ENCODE results near the gene RTTN. TPM values are rescaled to one million over a fixed set of nuclear protein-coding genes. Genes with fewer than 3 reads are reported as not detected.

Gene RTTN
- total and polyA plus RNA-seq, 9 of the 15 experiments (the other 6 are each of a cell fraction or from before 2014, with no cell fraction given) = 3.1 to 18.3 (median 10.6) TPM

- Histone ChIP-seq H3K27ac (ENCODE audit: extremely low read depth, low read depth, low read length) (no peak overlapping the region), H3K36me3 (ENCODE audit: control insufficient read depth, insufficient read depth, low read length) (peaks cover 6% of the 10 kb centered on the region; the same call in 1 of the 3 replicates), H3K9ac (ENCODE audit: insufficient read depth in 1 of 2, low read depth in 2 of 2, low read length in 2 of 2) (no peak overlapping the region), H3K4me2 (ENCODE audit: insufficient read depth, low read length) (no peak overlapping the region), H3K9me3 (replicated peaks; ENCODE audit: control insufficient read depth, insufficient read depth, low read depth, low read length) (no peaks in the 10 kb centered on the region), H3K4me3 (no peak overlapping the region), H3K79me2 (ENCODE audit: control insufficient read depth, insufficient read depth, low read length) (no peaks in the 10 kb centered on the region), H2AFZ (ENCODE audit: low read depth, low read length) (no peak overlapping the region), H3K27me3 (ENCODE audit: control insufficient read depth in 2 of 2, insufficient read depth in 2 of 2, low read length in 2 of 2) (no peaks in the 10 kb centered on the region), H3K9me1 (ENCODE audit: control insufficient read depth, insufficient read depth, low read length) (no peaks in the 10 kb centered on the region), H3K4me1 (replicated peaks in 1 of 2; ENCODE audit: control insufficient read depth in 2 of 2, insufficient read depth in 2 of 2, low read length in 2 of 2) (no peaks in the 10 kb centered on the region), H4K20me1 (replicated peaks; ENCODE audit: control insufficient read depth, insufficient read depth, low read length) (no peaks in the 10 kb centered on the region)
- FAIRE-seq (no peak), DNase-seq (ENCODE audit: extremely low read depth in 1 of 4, low spot score in 3 of 4) (no peak), ATAC-seq (no peak)
- in situ Hi-C loops (cut with MboI) = no loop called here
- no TSS peak for BruUV-seq (replicated peaks)
- ChIA-PET CTCF (ENCODE audit: low intra/inter-chr PET ratio) (no interaction called here), POLR2A (no interaction called here)
- 54% methylated on average over 2 of the region's 2 CpGs for WGBS (ENCODE audit: insufficient coverage, low coverage, missing lambda C conversion rate)
- TF ChIP-seq SIN3A (IDR thresholded peaks at IDR 0.05; ENCODE audit: borderline replicate concordance in 2 of 2, control insufficient read depth in 1 of 2, low read depth in 2 of 2, low read length in 2 of 2) = no peak
- 0 out of 2 replicates have a peak, but pooled peaks have one; percentile 8 for TF ChIP-seq ZNF316 (IDR thresholded peaks at IDR 0.05)
- TF ChIP-seq SPI1 (IDR thresholded peaks at IDR 0.05; ENCODE audit: borderline replicate concordance, low read depth, low read length) = peak; percentile 44; the same call in 1 of the 2 replicates
- intact Hi-C loops (cut with micrococcal nuclease) = no loop called here
These were observed 69.9 kb downstream of the RTTN start for GRCh38 chr18:70135604-70136003.

DNA sequence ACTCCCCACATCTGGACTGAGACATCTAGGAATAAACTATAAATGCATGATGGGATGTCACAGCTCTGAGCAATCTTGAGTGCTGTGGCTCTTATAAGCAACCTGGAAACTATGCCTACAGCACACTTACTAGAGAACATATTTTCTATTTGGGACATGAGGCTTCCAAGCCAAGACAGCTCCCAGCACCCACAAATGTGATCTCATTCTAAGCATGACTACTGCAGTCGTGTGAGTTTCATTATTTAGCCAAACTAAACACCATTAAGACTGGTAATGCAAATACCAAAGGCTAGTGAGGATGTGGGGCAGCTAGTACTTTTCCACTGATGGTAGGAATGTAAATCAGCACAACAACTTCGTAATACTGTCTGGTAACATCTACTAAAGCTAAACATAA lies 72.5 kb downstream of the RTTN start:
- POLR2A ChIA-PET = no interaction called here

More for the DNA sequence above, 72.5 kb downstream of the RTTN start:
- Histone ChIP-seq H2AFZ (ENCODE audit: low read depth, low read length) (no peak overlapping the region), H3K27me3 (ENCODE audit: control insufficient read depth in 2 of 2, insufficient read depth in 2 of 2, low read length in 2 of 2) (no peaks in the 10 kb centered on the region), H4K20me1 (replicated peaks; ENCODE audit: control insufficient read depth, insufficient read depth, low read length) (no peaks in the 10 kb centered on the region), H3K9me3 (replicated peaks; ENCODE audit: control insufficient read depth, insufficient read depth, low read depth, low read length) (no peaks in the 10 kb centered on the region), H3K9me1 (ENCODE audit: control insufficient read depth, insufficient read depth, low read length) (no peaks in the 10 kb centered on the region), H3K9ac (ENCODE audit: insufficient read depth in 1 of 2, low read depth in 2 of 2, low read length in 2 of 2) (no peak overlapping the region), H3K36me3 (ENCODE audit: control insufficient read depth, insufficient read depth, low read length) (peaks cover 6% of the 10 kb centered on the region; the same call in 1 of the 3 replicates), H3K27ac (ENCODE audit: extremely low read depth, low read depth, low read length) (no peak overlapping the region), H3K4me1 (replicated peaks in 1 of 2; ENCODE audit: control insufficient read depth in 2 of 2, insufficient read depth in 2 of 2, low read length in 2 of 2) (no peaks in the 10 kb centered on the region), H3K4me2 (ENCODE audit: insufficient read depth, low read length) (no peak overlapping the region), H3K4me3 (no peak overlapping the region), H3K79me2 (ENCODE audit: control insufficient read depth, insufficient read depth, low read length) (no peaks in the 10 kb centered on the region)
- ATAC-seq (no peak), FAIRE-seq (no peak), DNase-seq (ENCODE audit: extremely low read depth in 1 of 4, low spot score in 3 of 4) (no peak)
- intact Hi-C loops (cut with micrococcal nuclease) = no loop called here
- TF ChIP-seq ZFP1 (CRISPR knock-in tag; IDR thresholded peaks at IDR 0.05) (no peak), FOXM1 (IDR thresholded peaks at IDR 0.05; ENCODE audit: low read depth) (no peak), FOXM1 (CRISPR knock-in tag; IDR thresholded peaks at IDR 0.05; ENCODE audit: low read depth) (no peak), ELF1 (tag; IDR thresholded peaks at IDR 0.05) (no peak), MTF1 (CRISPR knock-in tag; IDR thresholded peaks at IDR 0.05; ENCODE audit: borderline replicate concordance) (no peak), STAT5A (IDR thresholded peaks at IDR 0.05; ENCODE audit: borderline replicate concordance, low read length) (no peak), PTRF (tag; IDR thresholded peaks at IDR 0.05) (no peak), HNRNPH1 (optimal IDR thresholded peaks at IDR 0.05; ENCODE audit: low read depth, low read length) (no peak)
- TF ChIP-seq, protein P1, sequence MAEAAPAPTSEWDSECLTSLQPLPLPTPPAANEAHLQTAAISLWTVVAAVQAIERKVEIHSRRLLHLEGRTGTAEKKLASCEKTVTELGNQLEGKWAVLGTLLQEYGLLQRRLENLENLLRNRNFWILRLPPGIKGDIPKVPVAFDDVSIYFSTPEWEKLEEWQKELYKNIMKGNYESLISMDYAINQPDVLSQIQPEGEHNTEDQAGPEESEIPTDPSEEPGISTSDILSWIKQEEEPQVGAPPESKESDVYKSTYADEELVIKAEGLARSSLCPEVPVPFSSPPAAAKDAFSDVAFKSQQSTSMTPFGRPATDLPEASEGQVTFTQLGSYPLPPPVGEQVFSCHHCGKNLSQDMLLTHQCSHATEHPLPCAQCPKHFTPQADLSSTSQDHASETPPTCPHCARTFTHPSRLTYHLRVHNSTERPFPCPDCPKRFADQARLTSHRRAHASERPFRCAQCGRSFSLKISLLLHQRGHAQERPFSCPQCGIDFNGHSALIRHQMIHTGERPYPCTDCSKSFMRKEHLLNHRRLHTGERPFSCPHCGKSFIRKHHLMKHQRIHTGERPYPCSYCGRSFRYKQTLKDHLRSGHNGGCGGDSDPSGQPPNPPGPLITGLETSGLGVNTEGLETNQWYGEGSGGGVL (CRISPR knock-in tag; IDR thresholded peaks at IDR 0.05) = no peak
- TF ChIP-seq, protein P2, sequence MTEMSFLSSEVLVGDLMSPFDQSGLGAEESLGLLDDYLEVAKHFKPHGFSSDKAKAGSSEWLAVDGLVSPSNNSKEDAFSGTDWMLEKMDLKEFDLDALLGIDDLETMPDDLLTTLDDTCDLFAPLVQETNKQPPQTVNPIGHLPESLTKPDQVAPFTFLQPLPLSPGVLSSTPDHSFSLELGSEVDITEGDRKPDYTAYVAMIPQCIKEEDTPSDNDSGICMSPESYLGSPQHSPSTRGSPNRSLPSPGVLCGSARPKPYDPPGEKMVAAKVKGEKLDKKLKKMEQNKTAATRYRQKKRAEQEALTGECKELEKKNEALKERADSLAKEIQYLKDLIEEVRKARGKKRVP (CRISPR knock-in tag; IDR thresholded peaks at IDR 0.05) = no peak
- CTCF ChIA-PET (ENCODE audit: low intra/inter-chr PET ratio) = interaction anchor here (0.7 kb wide), 1 partner anchor 12 kb away, joined by 3 read pairs; no protein-coding TSS in a partner anchor
- 94% methylated on average over 2 of the region's 2 CpGs for WGBS (ENCODE audit: insufficient coverage, low coverage, missing lambda C conversion rate)
- in situ Hi-C loops (cut with MboI) = no loop called here
- no TSS peak for BruUV-seq (replicated peaks)
